GM18867 (cell line): ENCODE results near the gene PRUNE1.

ENCODE experiments used
- ATAC-seq: cut with Tn5 transposase; IDR thresholded peaks from one replicate; pipeline ENCODE4 v1.9.1; 2021; ENCODE audit warnings: mild to moderate bottlenecking, moderate library complexity; ENCODE audit not compliant: unreplicated experiment

The PRUNE1 gene

DNA sequence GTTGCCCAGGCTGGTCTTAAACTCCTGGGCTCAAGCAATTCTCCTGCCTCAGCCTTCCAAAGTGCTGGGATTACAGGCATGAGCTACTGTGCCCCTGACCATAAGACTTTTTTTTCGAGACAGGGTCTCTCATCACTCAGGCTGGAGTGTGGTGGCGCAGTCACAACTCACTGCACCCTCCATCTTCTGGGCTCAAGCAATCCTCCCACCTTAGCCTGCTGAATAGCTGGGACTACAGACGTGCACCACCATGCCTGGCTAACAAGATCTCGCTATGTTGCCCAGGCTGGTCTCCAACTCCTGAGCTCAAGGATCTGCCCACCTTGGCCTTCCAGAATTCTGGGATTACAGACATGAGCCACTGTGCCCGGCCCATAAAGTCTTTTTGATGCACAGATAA, 41.2 kb downstream of the PRUNE1 start:
- ATAC-seq = no peak

DNA sequence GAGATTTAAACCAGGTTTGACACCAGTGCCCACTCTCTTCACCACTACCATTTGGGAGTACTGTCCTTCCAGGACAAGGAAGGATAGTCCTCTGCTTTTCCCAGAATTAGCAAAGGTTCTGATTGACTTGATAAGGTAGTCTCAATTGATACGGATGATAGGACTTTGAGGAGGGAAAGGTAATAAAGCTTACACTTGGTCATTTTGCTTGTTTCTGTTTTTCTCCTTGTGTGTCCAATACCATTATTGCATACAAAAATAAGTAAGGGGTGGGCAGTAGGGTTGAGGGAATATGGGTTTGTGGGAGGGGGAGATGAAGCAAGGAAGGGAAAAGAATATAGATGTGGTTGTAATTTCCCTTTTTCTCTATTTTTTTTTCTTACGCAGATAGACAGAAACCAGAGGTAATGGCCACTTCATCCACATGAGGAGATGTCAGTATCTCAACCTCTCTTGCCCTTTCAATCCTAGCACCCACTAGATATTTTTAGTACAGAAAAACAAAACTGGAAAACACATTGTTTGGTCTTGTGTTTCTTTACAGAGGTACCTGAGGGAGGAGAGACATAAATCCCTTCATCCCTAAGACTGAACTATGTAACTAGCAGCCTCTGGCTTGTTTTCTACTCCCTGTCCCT, 41.9 kb downstream of the PRUNE1 start:
- no peak for ATAC-seq

DNA sequence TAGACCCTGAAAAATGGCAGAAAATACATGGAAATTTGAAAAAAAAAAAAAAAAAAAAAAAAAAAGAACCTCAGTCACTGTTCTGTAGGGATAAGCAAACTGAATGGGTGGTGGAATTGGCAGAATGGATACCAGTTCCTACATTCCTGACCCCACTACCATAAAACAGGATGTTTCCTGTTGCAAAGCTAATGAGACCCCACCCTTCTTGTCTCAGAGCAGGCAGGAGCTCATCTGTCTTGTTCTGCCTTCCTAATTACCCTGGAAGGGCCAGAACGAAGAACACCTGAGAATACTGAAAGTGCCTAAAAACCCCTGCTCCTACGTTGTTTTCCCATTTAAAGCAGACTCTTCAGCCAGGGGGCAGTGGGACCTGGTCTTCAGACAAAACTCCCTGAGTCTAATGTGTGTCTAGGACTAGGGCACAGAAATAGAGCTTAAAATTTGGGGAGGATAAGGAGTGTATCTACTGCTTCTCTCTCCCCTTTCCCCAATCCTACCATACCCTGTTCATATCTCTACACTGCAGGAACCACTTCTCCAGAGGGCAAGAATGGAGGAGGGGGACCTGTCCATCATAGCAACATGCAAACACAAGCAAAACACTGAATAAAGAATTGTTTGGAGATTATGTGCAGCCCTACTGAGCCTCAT, 43.2 kb downstream of the PRUNE1 start:
- no peak for ATAC-seq

DNA sequence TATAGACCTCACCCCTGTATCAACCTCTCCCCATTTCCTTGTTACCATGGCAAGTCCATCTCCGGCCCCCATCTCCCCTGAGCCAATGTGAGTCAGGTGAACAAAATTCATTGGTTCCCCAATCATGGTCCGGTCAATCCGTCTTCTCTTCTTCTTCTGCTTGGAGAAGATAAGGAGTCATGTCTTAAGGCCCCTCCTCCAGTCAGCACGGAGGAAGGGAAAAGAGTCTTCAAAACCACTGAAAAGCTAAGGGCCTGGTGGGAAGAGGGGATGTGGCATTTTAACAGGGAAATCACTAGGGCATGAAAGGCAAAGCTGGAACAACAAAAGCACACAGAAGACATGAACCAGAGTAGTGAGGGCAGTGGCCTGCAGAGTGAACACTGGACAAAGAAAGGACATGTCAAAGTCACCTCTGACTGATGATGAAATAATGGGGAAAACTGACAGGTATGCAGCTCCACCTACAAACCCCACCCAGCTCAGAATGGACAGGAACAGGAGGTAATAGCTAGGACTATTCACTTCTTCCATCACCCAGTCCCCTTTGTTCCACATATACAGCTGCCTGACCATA, 46.8 kb downstream of the PRUNE1 start:
- ATAC-seq = no peak

DNA sequence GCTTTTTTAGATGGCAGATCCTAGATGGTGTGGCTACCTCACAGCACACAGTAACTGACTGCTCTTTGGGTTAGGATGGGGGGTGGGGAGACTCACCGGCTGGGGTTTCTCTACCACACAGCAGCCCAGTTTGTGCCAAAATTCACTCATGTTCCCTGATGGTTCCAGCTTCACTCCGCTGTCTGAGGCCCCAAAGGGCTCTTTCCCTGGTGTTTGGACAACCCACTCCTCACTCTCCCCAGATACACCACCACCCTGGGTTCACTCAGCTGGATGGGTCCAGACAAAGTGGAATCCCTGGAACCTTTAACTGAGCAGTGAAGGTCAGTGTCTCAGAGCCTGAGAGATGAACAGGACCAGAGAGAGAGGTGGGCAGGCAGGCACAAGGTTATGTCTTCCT, 47.3 kb downstream of the PRUNE1 start:
- no peak for ATAC-seq

DNA sequence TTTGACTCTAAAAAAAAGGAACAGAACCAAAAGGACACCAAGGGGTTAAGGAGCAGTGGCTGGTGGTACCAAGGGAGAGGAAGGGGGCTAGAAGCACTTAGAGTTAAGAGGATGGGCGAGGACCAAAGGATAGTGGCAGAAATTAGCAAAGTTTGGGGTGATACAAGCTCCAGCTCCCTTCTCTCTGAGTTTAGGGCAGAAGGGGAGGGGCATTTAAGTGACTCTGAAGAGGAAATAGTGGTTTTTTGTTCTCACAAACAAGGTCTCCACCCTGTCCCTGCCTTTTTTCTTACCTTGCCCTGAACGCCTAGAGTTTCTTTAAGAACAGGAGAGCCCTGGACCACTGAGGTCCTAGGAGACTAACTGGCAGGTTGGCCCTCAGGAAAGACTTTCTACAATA, 47.9 kb downstream of the PRUNE1 start:
- ATAC-seq = no peak

DNA sequence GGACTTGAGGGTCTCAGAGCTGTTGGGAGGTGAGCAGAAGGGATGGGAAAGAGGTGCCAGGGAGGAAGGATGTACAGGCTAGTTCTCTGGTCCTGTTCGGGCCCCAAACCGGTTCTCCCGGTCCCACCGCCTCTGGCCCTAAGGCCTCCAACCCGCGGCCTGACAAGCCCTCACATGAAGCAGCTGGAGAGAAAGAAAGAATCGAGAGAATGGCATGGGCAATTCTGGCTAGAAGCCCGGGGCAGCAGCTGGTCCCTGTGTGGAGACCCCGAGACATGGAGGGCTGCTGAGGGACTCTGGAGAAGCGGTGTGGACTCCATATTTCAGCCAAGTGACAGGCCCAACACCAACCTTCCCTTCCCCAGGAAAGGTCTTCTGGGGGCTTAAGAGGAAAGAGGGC, 50.4 kb downstream of the PRUNE1 start:
- no peak for ATAC-seq

DNA sequence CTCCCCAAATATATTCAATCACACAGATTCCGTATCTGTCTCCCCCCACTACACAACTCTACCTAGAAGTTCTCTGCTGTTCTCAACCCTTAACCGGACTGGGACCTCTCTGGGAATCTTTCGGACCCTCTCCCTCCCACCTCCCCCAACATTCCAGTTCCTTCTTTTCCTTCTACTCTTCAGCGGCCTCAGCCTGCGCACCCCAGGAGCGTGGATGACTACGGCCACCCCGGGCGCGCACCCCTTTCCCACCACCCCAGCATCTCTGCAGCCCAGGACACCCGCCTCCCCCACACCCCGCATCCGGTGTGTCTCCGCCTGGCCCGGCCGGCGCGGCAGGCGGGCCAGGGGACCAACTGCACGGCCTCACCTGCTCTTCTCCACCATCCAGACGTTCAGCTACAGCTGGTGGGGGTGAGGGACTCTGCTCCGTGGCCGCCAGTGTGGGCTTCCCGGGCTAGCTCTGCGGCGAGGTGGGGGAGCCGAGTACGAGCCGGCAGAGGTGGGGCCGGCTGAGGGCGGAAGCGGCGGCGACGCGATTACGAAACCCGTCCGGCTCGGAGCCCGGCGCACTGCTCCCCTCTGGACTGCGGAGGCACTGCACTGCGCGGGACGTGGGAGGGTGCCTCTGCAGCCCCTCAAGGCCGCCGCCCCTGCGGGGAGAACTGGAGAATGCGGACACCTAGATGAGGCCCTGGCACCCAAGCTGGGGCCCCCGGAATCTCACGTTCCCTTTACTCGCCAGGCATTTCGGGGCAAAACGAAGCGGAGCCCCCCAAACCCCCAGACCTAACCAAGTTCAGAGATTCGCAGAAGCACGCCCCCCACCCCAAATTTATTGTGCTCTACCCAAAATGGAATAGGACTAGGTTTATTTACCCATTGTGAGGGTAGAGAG, 51.1 kb downstream of the PRUNE1 start, which contains the start of gene CDC42SE1:
Gene CDC42SE1 (minus strand): TSS at position 514 of the 898 bp plus-strand sequence. CDS start 3,892 bp downstream, outside the sequence.
- peak; percentile 83 for ATAC-seq

DNA sequence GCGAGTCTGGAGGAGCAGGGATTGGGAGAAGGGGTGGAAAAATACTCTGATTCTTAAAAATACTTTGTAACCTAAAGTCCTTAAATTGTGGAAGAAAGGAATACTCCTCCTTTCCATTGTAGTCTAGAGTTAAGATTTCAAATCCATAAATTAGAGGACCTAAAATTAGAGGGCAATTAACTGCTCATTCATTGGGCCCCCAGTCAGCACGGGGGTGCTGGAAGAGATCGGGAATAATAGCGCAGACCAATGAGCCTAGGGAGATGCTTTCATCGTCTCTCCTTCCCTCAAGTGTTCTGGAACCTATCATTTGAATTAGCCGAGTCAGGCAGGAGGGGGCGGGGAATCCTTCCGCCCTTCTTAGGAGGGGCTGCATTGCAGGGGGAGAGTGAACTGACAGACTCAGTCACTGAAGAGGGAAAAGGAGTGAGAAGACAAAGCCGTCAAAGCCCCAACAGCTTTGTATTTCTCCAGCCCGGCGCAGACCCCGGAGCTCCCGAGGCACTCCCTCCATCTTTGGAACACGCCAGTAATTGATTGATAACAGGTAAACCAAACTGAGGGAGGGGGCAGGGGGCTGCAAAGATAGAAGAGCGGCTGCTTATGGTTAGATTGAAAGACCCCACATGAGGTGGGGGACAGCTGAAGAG, 51.9 kb downstream of the PRUNE1 start, which contains the start of gene MLLT11:
Gene MLLT11 (plus strand): TSS at position 391 of the 650 bp plus-strand sequence. CDS start 6,828 bp downstream, outside the sequence.
- no peak for ATAC-seq

DNA sequence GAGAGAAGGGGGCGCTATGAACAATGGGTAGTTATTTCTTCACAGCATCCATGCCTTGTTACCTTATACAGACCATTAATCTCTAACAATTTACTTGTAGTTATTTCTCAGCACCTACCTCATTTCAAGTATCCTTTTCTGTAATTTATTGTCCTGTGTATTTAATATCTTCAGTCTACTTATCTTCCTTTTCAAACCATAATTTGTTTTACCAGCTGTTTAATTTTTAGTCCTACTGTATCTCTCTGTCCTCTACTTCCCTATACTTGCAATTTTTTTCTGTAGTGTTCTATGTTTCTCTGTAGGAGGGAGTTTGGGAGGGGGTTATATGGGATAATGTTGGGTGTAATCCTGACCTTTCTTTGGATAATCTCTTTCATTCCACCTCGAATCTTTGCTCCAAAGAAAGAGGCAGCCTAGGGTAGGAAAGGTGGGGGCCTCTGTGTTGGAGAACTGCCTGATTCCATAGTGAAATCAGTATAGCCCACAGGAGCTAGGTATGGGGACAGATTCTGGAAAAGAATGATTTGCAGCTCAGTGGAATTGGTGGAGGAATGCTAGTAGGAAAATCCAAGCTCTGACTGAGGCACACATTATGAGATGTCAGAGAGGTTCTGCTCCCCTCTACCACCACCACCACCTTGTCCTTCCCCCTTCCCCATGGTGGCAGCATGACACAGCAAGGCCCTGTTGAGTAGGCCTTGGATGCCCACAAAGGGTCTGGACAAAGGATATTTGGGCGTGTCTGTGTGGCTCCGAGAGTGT, 52.6 kb downstream of the PRUNE1 start:
- no peak for ATAC-seq

DNA sequence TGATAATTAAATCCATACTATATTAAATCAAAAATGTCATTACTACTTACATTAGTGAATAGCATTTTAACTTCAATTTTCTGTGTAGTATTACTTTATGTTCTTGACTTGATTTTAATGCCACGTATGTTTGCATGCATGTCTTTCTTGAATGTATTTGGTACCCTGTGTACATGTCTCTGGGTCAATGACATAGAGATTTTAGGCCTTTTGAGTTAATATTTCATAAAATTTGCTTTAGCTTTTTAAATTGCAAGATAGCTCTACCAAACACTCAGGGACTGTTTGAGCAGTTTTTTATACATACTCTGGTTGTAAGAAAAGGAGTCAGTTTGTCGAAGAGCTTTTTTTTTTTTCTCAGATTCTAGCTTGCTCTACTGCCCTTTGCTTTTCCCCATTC, 53.5 kb downstream of the PRUNE1 start:
- ATAC-seq = no peak

DNA sequence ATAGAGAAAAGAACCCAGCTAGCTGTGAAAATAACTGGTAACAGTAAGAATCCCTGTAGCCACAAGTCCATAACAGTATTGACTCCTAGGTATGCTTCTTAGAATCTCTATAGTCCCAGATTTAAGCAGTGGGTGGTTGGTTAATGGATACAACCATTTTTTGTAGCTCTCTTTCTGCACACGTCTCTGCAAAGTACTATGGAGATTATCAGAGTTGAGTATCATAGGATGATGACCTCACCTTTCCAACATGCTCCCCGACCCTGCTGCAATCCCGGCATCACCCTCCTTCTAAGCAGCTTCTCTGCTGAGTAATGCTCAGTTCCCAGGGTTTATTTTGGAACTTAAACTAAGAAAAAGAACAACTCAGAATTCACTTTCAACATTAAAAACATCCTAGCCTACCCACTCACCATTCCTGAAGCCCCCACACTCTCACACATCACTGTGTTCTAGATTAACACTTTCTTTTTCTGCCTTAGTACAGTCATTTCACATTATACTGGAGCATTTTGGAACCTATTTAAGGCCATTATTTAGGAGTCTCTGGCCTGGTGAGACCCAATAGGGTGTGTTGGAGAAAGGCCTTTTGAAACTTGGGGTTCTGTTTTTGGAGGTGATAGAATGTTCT, 54.6 kb downstream of the PRUNE1 start:
- ATAC-seq = no peak

DNA sequence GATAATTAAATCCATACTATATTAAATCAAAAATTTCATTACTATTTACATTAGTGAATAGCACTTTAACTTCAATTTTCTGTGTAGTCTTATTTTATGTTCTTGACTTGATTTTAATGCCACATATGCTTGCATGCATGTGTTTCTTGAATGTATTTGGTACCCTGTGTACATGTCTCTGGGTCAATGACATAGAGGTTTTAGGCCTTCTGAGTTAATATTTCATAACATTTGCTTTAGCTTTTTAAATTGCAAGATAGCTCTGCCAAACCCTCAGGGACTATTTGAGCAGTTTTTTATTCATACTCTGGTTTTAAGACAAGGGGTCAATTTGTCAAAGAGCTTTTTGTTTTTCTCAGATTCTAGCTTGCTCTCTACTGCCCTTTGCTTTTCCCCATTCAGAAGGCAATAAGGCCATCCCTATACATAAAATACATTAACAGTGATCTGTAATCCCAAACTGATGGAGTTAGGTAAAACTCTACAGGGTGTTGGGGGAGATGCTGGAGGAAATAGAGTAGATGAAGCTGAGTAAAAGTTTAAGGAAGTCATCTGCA, 56.9 kb downstream of the PRUNE1 start:
- ATAC-seq = no peak

DNA sequence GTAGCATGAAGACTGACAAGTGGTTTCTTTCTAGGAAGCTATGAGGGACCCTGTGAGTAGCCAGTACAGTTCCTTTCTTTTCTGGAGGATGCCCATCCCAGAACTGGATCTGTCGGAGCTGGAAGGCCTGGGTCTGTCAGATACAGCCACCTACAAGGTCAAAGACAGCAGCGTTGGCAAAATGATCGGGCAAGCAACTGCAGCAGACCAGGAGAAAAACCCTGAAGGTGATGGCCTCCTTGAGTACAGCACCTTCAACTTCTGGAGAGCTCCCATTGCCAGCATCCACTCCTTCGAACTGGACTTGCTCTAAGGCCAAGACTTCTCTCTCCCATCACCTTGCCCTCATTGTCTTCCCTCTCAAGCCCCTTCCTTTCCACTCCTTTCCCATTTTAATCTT, 58.9 kb downstream of the PRUNE1 start:
- no peak for ATAC-seq

DNA sequence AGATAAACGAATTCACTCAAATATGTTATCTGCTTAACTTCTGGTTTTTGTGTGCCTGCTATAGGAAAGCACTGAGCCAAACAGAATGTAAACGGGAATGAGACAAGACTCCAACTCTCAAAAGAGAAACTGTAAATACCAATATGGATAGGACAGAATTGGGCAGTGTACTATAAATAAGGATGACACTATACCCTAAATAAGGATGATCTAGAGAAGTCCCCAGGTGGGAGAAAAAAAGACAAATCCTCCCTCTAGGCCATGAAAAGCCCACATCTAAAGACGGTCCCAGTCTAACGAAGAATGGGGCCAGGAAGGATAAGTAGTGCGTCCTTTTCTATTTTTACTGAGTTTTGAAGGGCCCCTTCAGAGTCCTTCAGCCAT, 60.8 kb downstream of the PRUNE1 start:
- ATAC-seq = no peak

DNA sequence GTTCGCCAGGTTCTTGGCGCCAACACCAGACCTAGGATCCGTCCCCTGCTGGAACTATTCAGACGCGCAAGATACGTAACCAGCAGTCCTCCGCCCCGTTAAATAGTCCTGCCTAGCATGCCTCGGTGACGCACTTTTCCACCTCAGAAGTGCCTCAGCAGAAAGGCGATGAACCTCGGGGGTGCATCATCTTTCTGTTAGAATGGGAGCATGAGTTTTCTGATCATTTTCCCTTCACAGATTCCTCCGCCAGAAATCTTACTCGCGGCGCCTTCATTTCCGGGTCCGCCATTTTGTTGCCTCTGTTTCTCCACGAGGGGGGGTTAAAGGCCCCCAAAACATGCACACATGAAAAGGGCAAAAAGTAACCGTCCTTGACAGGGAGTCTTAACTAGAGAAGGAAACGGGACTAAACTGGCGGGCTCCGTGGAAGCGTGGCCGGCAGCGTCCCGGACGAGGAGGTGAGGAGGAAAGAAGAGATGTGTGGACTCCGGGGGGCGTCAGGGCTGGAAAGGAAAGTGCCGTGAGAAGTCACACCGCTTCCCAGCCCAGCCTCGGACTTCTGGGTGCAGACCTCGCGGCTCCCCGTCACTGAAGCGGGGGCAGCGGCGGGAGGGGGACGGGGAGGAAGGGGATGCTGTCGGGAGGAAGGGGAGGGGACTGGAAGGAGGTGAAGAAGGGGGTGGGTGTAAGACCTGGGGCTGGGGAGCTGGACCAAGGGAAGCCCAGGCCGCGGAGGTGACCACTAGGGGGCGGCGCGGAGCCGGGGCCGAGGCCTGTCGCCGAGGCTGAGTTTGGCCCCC, 62.4 kb downstream of the PRUNE1 start, which contains the start of gene GABPB2:
Gene GABPB2 (plus strand): TSS at position 288 of the 803 bp plus-strand sequence. CDS start 17,429 bp downstream, outside the sequence.
- ATAC-seq = peak; percentile 81

DNA sequence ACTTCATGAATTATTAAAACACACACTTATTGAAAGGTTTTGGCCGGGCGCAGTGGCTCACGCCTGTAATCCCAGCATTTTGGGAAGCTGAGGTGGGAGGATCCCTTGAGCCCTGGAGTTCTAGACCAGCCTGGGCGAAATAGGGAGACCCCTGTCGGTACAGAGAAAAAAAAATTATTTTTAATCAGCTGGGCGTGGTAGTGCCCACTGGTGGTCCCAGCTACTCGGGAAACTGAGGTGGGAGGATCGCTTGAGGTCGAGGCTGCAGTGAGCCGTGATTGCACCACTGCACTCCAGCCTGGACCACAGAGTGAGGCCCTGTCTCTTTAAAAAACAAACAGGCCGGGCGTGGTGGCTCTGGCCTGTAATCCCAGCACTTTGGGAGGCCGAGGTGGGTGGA, 64.0 kb downstream of the PRUNE1 start:
- no peak for ATAC-seq
